ENCODE measurements around the gene PLXDC2.

PLXDC2 gene

DNA sequence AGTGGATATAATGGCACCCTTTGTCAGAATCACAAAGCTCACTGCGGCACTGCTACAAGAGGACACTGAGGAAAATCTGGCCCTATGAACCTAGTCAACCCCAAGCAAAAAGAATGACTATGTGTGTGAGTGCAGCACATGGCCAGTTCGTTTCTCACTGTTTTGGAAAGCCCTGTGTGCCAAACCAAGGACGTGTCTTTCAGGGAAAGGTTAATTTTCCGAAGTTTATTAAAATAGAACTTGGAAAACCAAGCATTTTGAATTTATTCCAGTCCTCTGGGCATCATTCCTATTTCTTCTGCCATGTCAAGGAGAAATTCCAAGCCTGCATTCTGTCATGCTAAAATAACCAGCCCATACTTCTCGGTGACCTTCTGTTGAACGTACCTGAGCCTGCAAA, 471.8 kb downstream of the PLXDC2 start:
- H3K4me2 ChIP-seq (ENCODE audit: low read depth, low read length, poor library complexity, severe bottlenecking), result no peak overlapping the region
- H3K9me3 ChIP-seq (ENCODE audit: insufficient read depth, low read depth, low read length), result no peaks in the 10 kb centered on the region
- H3K4me1 ChIP-seq (ENCODE audit: insufficient read depth, low read length, poor library complexity, severe bottlenecking), result no peaks in the 10 kb centered on the region
- TF ChIP-seq, protein P1, sequence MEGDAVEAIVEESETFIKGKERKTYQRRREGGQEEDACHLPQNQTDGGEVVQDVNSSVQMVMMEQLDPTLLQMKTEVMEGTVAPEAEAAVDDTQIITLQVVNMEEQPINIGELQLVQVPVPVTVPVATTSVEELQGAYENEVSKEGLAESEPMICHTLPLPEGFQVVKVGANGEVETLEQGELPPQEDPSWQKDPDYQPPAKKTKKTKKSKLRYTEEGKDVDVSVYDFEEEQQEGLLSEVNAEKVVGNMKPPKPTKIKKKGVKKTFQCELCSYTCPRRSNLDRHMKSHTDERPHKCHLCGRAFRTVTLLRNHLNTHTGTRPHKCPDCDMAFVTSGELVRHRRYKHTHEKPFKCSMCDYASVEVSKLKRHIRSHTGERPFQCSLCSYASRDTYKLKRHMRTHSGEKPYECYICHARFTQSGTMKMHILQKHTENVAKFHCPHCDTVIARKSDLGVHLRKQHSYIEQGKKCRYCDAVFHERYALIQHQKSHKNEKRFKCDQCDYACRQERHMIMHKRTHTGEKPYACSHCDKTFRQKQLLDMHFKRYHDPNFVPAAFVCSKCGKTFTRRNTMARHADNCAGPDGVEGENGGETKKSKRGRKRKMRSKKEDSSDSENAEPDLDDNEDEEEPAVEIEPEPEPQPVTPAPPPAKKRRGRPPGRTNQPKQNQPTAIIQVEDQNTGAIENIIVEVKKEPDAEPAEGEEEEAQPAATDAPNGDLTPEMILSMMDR (conservative IDR thresholded peaks at IDR 0.05; ENCODE audit: low read length), result no peak
- no peak for TF ChIP-seq EZH2phosphoT487 (IDR thresholded peaks at IDR 0.05; ENCODE audit: borderline replicate concordance)
- no peak overlapping the region for H3K4me3 ChIP-seq (ENCODE audit: low read length, poor library complexity, severe bottlenecking)
- H3K27me3 ChIP-seq (ENCODE audit: insufficient read depth, low read length, poor library complexity, severe bottlenecking), result no peaks in the 10 kb centered on the region
- no peaks in the 10 kb centered on the region for H3K36me3 ChIP-seq (ENCODE audit: insufficient read depth, low read length)
- no peaks in the 10 kb centered on the region for H3F3A ChIP-seq (ENCODE audit: low read depth)
- no peak overlapping the region for H2AFZ ChIP-seq (ENCODE audit: low read length)
- H3K79me2 ChIP-seq (ENCODE audit: insufficient read depth, low read length), result no peaks in the 10 kb centered on the region
- no peak overlapping the region for H3K9ac ChIP-seq (ENCODE audit: low read depth, low read length, poor library complexity, severe bottlenecking)
- H3K9me2 ChIP-seq (replicated peaks; ENCODE audit: low read depth, low read length), result no peaks in the 10 kb centered on the region
- H4K20me1 ChIP-seq (ENCODE audit: insufficient read depth, low read length, poor library complexity, severe bottlenecking), result no peaks in the 10 kb centered on the region

DNA sequence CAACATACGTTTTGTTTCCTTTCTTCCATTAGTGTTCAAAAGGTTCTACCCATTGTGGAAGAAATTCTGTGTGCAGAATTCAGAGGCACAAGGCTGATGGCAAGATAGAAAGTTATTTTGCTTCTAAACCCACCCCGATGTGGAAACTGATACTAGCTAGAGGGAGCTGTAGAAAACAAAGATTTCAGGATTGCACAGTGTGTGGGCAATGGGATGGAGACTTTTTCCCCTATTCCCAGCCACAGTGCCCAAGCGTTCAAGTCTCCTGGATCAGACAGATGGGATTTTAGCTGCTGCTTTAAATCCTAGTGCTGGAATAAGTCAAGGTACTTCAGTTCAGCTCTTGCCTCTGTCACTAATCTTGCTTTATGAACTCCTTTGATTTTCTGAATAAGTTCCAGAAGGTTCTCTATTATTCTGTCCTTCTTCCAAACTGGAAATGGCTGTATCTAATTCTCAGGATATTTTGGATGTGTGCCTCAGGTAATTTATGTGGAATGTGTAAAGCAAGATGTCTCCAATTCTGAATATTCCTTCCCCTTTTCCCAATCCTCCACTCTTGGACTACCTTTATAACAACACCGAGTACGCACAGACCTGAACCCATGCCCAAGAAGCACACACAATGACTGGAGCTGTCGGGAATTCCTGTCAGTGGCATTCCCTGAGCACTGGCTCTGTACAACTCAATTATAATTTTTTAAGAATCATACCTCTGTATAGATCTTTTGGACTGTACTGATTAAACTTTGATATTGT, 473.0 kb downstream of the PLXDC2 start:
- Histone ChIP-seq H3K9ac (ENCODE audit: low read depth, low read length, poor library complexity, severe bottlenecking) (no peak overlapping the region), H4K20me1 (ENCODE audit: insufficient read depth, low read length, poor library complexity, severe bottlenecking) (no peaks in the 10 kb centered on the region), H3K79me2 (ENCODE audit: insufficient read depth, low read length) (no peaks in the 10 kb centered on the region), H3K9me2 (replicated peaks; ENCODE audit: low read depth, low read length) (no peaks in the 10 kb centered on the region), H2AFZ (ENCODE audit: low read length) (no peak overlapping the region), H3F3A (ENCODE audit: low read depth) (no peaks in the 10 kb centered on the region), H3K4me2 (ENCODE audit: low read depth, low read length, poor library complexity, severe bottlenecking) (no peak overlapping the region), H3K9me3 (ENCODE audit: insufficient read depth, low read depth, low read length) (no peaks in the 10 kb centered on the region), H3K27me3 (ENCODE audit: insufficient read depth, low read length, poor library complexity, severe bottlenecking) (no peaks in the 10 kb centered on the region), H3K4me3 (ENCODE audit: low read length, poor library complexity, severe bottlenecking) (no peak overlapping the region), H3K4me1 (ENCODE audit: insufficient read depth, low read length, poor library complexity, severe bottlenecking) (no peaks in the 10 kb centered on the region), H3K36me3 (ENCODE audit: insufficient read depth, low read length) (no peaks in the 10 kb centered on the region)
- TF ChIP-seq, protein P1 (conservative IDR thresholded peaks at IDR 0.05; ENCODE audit: low read length), result no peak
- TF ChIP-seq EZH2phosphoT487 (IDR thresholded peaks at IDR 0.05; ENCODE audit: borderline replicate concordance), result no peak

DNA sequence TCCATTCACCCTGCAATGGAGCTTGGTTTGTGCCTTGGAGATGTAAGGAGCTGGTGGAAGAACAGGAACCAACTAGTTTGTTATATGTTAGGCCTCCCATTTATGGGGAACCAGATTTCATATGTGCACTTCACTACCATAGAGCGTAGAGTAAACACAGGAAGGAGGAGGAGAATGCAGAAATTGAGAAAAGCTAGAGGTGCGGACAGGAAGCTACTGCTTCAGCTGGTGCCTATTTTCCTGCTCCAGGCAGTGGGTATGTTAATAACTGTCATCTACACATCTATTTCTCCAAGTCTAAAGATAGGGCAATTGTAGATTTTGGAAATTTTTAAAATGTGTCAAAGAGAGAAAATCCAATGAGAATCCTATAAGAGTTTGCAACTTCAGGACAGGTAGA, 482.2 kb downstream of the PLXDC2 start:
- Histone ChIP-seq H3K27me3 (ENCODE audit: insufficient read depth, low read length, poor library complexity, severe bottlenecking) (no peaks in the 10 kb centered on the region), H3K36me3 (ENCODE audit: insufficient read depth, low read length) (no peaks in the 10 kb centered on the region), H3K4me1 (ENCODE audit: insufficient read depth, low read length, poor library complexity, severe bottlenecking) (no peaks in the 10 kb centered on the region), H3K4me3 (ENCODE audit: low read length, poor library complexity, severe bottlenecking) (no peak overlapping the region), H3F3A (ENCODE audit: low read depth) (no peaks in the 10 kb centered on the region), H3K4me2 (ENCODE audit: low read depth, low read length, poor library complexity, severe bottlenecking) (no peak overlapping the region), H2AFZ (ENCODE audit: low read length) (no peak overlapping the region), H3K9ac (ENCODE audit: low read depth, low read length, poor library complexity, severe bottlenecking) (no peak overlapping the region), H3K9me3 (ENCODE audit: insufficient read depth, low read depth, low read length) (peaks cover 2% of the 10 kb centered on the region; the same call in 1 of the 2 replicates), H4K20me1 (ENCODE audit: insufficient read depth, low read length, poor library complexity, severe bottlenecking) (no peaks in the 10 kb centered on the region), H3K79me2 (ENCODE audit: insufficient read depth, low read length) (no peaks in the 10 kb centered on the region), H3K9me2 (replicated peaks; ENCODE audit: low read depth, low read length) (no peaks in the 10 kb centered on the region)
- TF ChIP-seq, protein P1 (conservative IDR thresholded peaks at IDR 0.05; ENCODE audit: low read length), result no peak
- no peak for TF ChIP-seq EZH2phosphoT487 (IDR thresholded peaks at IDR 0.05; ENCODE audit: borderline replicate concordance)

Data from Loucy (cell line).